Measurements from ENCODE around the gene LSM12.
"Not testable (repeated sequence)": the region's sequence is repeated elsewhere in the genome, so short reads cannot be mapped to it uniquely, and the experiment has no call there.

LSM12 gene

GRCh38 chr17:44034688-44035087 lies 31.8 kb downstream of the LSM12 start:
- DNase-seq = not testable (repeated sequence)

- DNase-seq = no peak
These were observed 32.5 kb downstream of the LSM12 start for GRCh38 chr17:44033861-44034408.

- DNase-seq = no peak
These were observed 36.0 kb downstream of the LSM12 start for GRCh38 chr17:44030482-44030881.

- no peak for DNase-seq
These were observed 36.7 kb downstream of the LSM12 start for GRCh38 chr17:44029736-44030135.

GRCh38 chr17:44024853-44025252 lies 41.6 kb downstream of the LSM12 start:
- DNase-seq = no peak

GRCh38 chr17:44024271-44024663 lies 42.2 kb downstream of the LSM12 start:
- DNase-seq = peak; percentile 80

- no peak for DNase-seq
These were observed 42.8 kb downstream of the LSM12 start for GRCh38 chr17:44023545-44024270.

- DNase-seq = no peak
These were observed 44.2 kb downstream of the LSM12 start for GRCh38 chr17:44022246-44022645.

GRCh38 chr17:44021227-44021626 lies 45.2 kb downstream of the LSM12 start:
- not testable (repeated sequence) for DNase-seq

- peak; percentile 79 for DNase-seq
These were observed 51.9 kb downstream of the LSM12 start, which contains the start of gene TMEM101 for GRCh38 chr17:44014437-44015172. TSS of gene TMEM101 (minus strand) at chr17:44014963. CDS start at chr17:44014952, 11 bp downstream.

GRCh38 chr17:44014133-44014436 lies 52.4 kb downstream of the LSM12 start:
- DNase-seq = no peak

- no peak for DNase-seq
These were observed 53.6 kb downstream of the LSM12 start for GRCh38 chr17:44012874-44013273.

- no peak for DNase-seq
These were observed 54.1 kb downstream of the LSM12 start for GRCh38 chr17:44012391-44012790.

GRCh38 chr17:44011876-44012275 lies 54.6 kb downstream of the LSM12 start:
- DNase-seq = no peak

- DNase-seq = no peak
These were observed 55.4 kb downstream of the LSM12 start for GRCh38 chr17:44010966-44011647.

GRCh38 chr17:44008205-44008909 lies 58.1 kb downstream of the LSM12 start:
- no peak for DNase-seq

- no peak for DNase-seq
These were observed 58.9 kb downstream of the LSM12 start for GRCh38 chr17:44007346-44008204.

- peak; percentile 67 for DNase-seq
These were observed 59.7 kb downstream of the LSM12 start for GRCh38 chr17:44006598-44007345.

- DNase-seq = no peak
These were observed 60.2 kb downstream of the LSM12 start for GRCh38 chr17:44006272-44006597.

GRCh38 chr17:44005527-44006271 lies 60.8 kb downstream of the LSM12 start:
- no peak for DNase-seq

Data from NCI-H2107 (cell line).